HG02884 (cell line): Measurements from ENCODE around the gene P2RY8.
"Not testable (repeated sequence)": the region's sequence is repeated elsewhere in the genome, so short reads cannot be mapped to it uniquely, and the experiment has no call there.

Experiments used
- ATAC-seq: cut with Tn5 transposase; IDR thresholded peaks from one replicate; pipeline ENCODE4 v1.9.1; 2021; ENCODE audit warnings: mild to moderate bottlenecking, moderate library complexity; ENCODE audit not compliant: unreplicated experiment

P2RY8 gene

GRCh38 chrX:1522905-1523304 is 14.1 kb downstream of the P2RY8 start:
- ATAC-seq: not testable (repeated sequence)

DNA sequence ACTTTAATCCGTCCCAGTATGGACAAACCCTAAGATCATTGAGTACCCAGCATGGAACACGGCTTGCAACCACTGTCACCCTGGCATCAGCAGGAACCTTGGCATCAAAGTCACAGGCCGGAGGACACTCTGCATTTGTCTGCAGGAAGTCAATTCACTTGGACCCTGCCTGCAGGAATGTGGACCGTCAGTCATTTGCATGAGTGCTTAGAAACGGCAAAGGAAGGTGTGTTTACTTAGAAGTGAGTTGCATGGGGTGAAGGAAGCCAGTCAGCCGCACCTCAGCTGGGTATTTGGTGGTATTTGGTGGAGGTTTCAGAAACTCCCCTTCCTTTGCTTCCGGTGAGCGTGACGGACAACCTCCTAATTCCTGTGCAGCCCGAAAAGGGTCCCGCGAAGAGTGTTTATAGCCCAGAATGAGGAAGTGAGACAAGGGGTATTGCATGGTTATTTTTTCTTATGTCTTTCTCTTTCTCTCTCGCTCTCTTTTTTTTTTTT is 15.5 kb downstream of the P2RY8 start:
- ATAC-seq: peak; percentile 70

GRCh38 chrX:1520350-1520749 is 16.6 kb downstream of the P2RY8 start:
- ATAC-seq: no peak

DNA sequence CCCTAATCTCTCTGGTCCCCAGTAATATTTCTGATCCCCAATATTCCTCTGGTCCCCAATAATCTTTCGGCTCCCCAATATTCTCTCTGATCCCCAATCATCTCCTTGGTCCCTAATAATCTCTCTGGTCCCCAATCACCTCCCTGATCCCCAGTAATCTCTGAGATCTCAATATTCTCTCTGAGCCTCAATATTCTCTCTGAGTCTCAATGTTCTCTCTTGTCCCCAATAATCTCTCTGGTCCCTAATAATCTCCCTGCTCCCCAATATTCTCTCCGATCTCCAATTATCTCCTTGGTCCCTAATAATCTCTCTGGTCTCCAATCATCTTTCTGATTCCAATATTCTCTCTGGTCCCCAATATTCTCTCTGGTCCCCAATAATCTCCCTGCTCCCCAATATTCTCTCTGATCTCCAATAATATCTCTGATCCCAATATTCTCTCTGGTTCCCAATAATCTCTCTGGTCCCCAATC is 17.9 kb downstream of the P2RY8 start:
- ATAC-seq: no peak

GRCh38 chrX:1518512-1518911 is 18.5 kb downstream of the P2RY8 start:
- ATAC-seq: no peak

- no peak for ATAC-seq
Observed at GRCh38 chrX:1516596-1517104, 20.3 kb downstream of the P2RY8 start.

DNA sequence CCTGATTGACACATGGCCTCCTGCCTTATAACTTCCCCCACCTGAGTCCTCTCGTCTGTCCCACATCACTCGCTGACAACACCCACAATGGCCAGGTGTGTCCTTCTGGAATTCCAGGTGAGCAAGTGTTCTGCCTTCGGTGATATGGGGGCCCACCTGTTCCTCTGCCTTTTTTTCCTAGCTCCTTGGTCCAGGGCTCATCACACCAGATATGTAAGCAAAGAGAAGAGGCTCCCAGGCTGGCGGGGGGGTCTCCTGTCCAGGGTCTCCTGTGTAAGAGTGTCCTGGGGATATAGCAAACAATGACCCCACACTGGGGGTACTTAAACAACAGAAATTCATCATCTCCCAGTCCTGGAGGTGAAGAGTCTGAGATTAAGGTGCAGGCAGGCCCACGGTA is 25.2 kb downstream of the P2RY8 start:
- no peak for ATAC-seq

GRCh38 chrX:1511150-1511549 is 25.8 kb downstream of the P2RY8 start:
- no peak for ATAC-seq

GRCh38 chrX:1507511-1508463 is 29.2 kb downstream of the P2RY8 start:
- ATAC-seq: peak; percentile 47

GRCh38 chrX:1506916-1507315 is 30.1 kb downstream of the P2RY8 start:
- ATAC-seq: no peak

DNA sequence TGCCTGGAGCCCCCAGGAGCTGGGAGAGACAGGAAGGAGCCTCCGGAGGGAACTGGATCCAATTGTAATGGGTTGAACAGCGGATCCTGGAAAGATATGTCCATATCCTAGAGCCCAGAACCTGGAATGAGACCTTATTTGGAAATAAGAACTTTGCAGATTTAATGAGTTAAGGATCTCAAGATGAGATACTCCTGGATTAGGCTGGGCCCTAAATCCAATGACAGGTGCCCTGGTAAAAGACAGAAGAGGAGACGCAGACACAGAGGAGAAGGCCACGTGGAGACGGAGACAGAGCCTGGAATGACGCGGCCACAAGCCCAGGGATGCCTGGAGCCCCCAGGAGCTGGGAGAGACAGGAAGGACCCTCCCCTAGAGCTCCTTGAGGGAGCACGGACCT is 34.1 kb downstream of the P2RY8 start:
- no peak for ATAC-seq

GRCh38 chrX:1502241-1502640 is 34.7 kb downstream of the P2RY8 start:
- no peak for ATAC-seq

DNA sequence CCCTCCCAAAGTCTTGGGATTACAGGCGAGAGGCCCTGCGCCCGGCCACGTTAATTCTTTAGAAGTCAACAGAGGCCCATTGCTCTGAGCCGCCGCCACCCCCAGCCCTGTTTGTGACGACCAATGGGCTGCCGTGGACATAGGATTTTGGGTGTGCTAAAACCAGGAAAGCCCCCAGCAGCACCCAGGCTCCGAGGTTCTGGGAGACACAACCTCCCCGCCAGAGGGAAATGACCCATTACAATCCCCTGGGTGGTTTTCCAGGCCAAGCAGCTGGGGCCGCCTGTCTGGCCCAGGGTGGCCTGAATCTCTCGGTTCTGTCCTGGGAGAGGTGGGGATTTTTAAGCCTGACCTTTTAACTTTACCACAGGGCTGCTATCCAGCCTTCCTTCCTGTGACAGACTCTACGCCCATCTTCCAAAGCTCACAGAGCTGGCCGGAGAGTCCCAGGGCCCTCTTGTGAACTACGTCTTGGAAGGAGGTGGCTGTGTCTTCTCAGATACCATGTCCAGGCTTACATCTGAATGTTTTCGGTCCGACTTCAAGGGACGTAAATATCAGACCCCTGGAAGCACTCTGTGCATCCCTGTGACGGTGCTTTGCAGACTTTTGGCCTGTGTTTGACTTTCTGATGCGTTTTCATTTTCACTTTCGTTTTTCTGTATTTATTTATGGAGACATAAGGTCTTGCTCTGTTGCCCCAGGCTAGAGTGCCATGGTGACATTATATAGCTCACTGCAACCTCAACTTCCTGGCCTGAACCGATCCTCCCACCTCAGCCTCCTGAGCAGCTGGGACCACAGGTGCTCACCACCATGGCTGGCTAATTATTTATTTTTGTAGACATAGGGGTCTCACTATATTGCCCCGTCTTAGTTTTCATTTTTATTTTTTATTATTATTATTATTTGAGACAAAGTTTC is 36.0 kb downstream of the P2RY8 start:
- ATAC-seq: peak; percentile 60

DNA sequence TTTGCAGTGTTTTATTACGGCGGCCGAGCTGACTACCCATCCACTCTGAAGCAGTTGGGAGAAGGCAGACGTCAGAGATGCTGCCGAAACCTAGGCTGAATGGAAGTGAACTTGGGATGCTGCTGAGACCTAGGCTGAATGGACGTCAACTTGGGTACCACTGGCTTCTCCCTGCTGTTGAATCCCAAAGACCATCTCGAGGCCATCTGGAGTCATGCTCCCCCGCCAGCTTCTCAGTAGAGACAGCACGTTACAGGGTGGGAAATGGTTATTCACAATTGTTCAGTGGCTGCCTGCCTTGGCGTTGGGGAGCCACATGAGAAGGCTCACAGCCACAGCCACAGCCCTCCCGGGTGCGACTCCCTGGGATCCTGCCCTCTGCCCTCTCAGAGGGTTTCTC is 40.9 kb downstream of the P2RY8 start:
- ATAC-seq: no peak

GRCh38 chrX:1493877-1494510 is 43.0 kb downstream of the P2RY8 start:
- ATAC-seq: peak; percentile 46

DNA sequence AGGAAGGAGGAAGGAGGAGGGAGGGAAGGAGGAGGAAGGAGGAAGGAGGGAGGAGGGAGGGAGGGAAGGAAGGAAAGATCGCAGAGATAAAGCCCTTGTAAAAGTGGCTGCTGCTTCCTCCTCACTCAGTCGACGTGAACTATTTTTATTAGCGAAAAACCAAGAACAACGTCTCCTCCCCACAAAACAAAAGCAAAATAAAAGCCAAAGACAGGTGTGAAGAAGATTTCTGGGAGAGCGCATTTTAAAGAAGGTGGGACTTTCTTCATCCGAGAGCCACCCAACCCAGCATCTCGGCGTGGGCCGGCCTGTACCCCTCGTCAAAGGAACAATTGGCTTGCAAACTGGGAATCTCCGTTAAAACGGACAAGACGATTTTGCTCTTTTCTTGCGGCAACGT is 43.6 kb downstream of the P2RY8 start:
- ATAC-seq: peak; percentile 3

GRCh38 chrX:1492421-1493012 is 44.5 kb downstream of the P2RY8 start:
- no peak for ATAC-seq

DNA sequence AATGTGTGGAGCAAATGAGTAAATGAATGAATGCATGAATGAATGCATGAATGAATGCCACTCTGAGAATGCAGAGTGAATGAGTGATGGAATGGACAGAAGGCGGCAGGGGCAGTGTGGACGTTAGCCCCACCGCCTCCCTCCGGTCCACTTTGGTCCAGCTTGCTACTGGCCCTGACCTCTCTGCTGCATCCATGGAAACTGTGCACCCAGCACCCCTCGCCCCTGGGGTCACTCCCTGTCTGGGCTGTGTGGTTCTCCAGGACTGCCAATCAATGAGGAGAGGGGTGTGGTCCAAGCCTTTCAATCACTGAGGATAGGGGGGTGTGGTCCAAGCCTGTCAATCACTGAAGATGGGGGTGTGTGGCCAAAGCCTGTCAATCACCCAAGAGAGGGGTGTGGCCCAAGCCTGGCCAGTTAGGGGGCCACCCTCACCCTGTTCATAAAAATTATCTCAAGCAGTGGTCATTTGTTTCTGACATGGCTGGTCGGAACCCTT is 45.1 kb downstream of the P2RY8 start:
- ATAC-seq: peak; percentile 70

GRCh38 chrX:1491248-1491647 is 45.7 kb downstream of the P2RY8 start:
- not testable (repeated sequence) for ATAC-seq

DNA sequence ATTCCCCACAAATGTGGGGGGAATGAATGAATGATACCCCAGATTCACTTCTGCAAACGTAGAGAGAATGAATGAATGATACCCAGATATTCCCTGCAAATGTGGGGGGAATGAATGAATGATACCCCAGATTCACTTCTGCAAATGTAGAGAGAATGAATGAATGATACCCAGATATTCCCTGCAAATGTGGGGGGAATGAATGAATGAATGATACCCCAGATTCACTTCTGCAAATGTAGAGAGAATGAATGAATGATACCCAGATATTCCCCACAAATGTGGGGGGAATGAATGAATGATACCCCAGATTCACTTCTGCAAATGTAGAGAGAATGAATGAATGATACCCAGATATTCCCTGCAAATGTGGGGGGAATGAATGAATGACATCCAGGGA is 46.3 kb downstream of the P2RY8 start:
- ATAC-seq: not testable (repeated sequence)
